Iris pigment epithelial cell (primary cell): ENCODE measurements around the gene CPNE5.

Experiments
- DNase-seq: peaks from one replicate; pipeline ENCODE4 v3.0.0-alpha.2; 2011; ENCODE audit warnings: low read depth

The CPNE5 gene

DNA sequence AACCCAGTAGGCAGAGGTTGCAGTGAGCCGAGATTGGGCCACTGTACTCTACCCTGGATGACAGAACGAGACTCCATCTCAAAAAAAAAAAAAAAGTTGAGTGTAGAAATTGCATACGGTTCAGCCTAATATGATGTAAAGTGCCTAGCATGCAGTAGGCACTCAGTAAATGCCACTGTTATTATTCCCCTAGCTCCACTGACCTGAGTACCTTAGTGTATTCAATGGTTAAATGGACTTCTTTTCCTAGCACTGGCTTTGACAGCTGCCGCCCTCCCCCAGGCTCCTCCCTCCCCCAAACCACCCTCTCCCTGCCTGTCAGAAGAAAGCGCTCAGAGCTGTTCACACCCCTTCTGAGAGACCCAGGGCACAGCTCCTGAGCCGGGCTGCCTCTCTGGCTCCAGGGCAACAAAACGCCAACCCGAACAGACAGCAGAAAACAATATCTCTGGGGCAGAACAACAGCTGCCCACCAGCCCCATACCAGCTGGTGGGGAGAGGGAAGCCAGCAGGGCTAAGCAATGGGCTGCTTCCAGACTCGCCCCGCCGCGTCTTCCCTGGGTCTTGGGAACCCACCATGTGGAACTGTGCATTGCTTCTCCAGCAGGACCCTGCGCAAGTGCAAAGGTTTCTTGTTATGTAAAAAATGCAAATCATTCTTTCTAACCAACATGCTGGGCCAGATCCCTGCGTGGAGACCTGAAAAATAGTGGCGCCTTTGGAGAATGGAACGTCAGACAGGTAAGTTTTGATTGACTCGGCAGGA, 4.5 kb downstream of the CPNE5 start:
- no peak for DNase-seq

DNA sequence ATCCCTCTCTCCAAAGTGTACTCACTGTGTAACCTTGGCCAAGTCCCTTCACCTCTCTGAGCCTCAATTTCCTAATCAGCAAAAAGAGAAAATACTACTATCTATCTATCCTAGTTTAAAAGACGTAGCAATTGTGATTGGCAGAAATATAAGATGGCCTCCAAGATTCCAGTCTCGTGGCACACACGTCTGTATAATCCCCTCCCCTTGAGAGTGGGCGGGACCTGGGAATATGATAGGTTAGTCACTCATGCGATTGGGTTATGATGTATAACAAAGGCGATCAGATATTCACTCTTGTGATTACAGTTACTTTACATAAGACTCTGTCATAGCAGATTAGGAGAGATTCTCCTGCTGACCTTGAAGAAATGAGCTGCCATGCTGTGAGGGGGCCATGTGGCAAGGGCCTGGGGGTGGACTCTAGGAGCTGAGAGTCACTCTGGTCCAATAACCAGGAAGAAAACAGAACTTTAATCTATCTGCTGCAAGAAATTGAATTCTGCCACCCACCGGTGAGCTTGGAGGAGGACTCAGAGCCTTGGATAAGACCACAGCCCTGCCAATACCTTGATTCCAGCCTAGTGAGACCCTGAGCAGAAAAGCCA, 6.0 kb downstream of the CPNE5 start:
- no peak for DNase-seq

DNA sequence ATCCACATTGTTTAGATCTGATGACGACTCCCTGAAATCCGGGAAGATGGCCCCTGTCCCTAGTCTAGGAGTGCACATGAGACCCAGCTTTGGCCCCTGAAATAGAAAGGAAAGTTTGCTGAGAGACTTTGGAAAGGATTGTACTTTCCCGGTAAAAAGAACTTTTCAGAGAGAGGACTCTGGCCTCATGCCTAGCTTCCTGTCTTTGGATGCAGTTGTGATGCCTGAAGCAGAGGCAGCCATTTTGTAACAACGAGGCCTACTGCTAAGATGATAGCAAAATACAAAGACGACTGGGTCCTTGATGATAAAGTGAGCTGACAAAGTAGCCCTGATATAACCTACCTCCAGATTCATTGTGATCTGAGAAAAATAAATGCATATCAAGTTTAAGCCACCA, 6.9 kb downstream of the CPNE5 start:
- no peak for DNase-seq

DNA sequence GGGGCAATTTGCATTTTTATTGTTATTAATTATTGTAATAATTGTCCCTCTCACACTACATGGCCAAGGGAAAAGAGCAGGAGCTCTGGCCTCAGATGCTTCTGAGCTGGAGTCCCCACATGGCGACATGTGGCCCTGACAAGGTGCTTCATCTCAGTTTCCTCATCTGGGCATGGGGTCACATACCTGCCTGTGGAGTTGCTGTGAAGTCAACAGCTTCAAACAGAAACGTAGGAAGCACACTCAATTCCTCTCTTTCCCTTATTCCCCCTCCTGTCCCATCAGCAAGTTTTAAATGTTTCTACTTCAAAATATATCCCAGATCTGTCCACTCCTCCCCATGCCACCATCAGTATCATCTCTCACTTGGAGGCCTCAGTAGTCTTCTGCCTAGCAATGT, 8.7 kb downstream of the CPNE5 start:
- DNase-seq: no peak

DNA sequence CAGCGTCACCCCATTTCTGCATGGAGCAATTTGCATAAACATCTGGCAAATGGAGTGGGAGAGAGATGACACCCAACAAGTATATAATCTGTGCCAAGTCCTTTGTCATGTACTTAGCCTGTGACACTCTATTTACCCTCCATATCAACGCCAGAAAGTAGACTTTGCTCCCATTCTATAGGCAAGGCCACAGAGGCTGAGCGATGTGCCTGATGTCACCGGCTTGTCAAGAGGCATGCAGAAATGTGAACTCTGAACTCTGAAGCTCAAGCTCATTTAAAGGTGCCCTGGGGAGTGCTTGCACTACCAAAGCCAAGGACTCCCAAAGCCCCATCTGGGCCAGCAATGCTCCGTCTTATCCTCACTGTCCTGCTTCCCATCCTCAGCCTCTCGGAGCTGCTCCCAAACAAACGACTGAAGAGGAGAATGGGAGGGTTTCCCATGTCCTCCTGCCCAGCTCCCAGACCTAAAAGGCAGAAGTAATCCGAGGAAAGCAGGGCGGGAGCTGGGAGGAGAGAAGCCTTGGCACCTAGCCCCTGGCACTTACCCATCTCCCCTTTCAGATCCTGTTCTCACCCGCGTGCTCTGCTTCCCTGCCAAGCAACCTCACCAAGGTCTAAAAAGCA, 9.2 kb downstream of the CPNE5 start:
- no peak for DNase-seq

DNA sequence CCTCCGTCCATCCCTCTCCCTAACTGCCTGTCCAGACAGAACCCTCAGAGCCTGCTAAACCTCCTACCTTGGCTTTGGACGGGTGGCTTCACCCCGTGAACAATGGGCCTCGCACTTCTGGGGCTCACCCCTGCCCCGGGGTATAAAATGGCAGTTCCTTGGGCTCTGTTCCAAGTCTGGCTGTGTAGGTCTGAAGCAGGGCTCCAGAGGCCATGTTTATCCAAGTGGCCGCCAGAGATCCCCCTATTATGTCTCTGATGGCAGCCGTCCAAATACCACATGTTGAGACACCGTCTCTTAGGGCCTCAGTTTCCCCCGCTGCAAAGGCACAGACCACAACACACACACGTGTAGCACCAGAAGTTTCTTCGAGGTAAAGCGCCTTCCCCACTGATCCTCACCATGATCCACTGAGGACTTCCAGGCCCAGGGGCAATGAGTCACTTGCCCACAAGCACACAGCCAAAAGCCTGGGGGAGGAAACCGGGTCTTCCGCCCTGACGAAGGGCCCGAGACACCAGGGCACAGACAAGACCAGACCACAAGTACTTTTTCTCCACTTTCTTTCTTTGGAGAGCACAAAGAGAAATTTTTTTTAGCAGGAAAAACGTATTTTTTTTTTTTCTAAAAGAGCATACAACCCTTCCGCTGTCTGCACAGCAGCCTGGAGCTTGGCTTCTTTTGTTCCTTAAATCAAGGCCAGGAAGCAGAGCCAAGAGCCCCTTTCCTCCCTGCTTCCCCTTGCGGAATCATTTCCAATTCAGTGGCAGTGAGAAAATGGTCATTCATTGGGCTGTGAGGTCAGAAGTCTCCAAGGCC, 11.8 kb downstream of the CPNE5 start:
- peak; percentile 87 for DNase-seq

DNA sequence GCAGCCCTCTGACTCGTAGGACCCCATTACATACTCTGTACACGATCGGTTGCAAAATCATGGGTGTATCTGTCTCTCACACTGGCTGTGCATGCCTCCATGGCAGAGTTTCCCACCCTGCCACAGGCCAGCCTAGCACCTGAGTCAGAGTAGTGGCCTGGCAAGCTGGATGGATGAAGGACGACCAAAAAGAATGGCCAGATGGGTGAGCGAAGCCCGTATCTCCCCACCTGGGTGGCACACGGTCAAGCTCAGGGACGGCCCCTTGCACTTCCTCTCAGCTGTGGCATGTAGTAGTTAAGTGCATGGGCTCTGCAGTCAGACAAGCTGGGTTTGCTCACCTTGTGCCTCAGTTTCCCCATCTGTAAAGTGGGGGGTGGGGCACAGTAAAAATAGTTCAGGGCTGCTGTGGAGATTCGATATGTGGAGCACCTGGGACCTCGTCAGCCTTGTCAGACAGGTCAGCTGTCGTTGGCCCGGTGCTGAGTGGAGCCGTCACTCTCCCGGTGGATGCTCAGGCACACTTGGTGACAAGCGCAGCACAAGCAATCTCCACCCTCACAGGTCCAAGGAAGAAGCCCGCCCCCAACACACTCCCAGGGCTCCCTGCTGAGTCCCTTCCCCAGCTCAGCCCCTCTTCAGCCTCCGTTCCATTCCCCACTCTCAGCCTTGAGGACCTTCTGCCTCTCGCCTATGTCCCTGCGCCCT, 12.6 kb downstream of the CPNE5 start:
- DNase-seq: no peak

DNA sequence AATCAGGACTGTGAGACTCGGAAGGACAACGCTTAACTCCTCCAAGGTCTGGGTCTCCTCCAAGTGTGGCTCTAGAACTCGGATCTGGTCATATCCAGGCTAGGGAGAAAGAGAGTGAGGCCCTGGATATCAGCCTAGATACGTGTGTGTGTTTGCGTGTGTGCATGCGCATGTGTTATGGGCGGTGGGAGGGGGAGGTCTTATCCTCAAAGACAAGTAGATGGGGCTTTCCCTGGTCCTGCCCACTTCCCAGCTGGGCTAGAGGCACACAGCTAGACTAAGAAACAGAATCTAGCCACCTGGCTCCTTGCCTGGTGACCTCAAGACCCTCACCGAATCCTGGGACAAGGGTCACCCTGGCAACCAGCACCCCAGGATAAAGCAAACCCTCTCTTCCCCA, 13.2 kb downstream of the CPNE5 start:
- no peak for DNase-seq

DNA sequence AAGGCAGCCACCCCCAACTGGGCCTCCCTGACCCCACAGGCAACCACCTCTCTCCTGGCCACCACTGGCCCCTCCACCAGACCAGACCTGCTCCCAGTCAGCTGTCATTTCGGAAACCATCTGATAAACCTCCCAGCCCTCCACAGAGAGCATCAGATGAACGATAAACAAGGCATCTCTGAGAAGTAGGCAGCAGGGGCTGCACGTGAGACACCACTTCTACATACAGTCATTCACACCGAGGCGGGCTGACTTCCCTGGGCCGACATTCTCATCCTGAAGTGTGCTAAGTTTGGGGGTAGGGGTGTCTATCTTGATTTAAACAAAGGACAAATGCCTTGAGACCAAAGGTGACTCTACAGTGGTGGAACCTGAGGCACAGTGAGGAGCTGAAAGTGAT, 13.8 kb downstream of the CPNE5 start:
- DNase-seq: no peak

DNA sequence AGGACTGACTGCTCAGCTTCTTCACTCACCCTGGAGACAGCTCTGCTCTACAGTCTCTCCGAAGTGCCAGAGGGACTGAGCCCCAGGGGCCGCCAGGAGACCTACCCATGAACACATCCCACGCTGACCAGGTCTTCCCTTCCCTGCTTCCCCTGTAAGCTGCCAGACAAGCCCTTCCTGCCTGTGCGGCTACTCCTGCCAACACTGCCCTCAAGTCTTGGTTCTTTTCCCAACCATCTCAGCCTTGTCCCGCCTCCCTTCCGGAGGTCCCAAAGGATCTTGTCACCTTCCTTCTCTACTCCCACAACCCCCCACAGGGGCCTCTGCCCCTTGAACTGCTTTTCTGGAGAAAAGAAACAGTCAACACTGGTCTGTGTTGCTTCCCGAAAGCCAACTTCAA, 15.0 kb downstream of the CPNE5 start:
- DNase-seq: no peak

DNA sequence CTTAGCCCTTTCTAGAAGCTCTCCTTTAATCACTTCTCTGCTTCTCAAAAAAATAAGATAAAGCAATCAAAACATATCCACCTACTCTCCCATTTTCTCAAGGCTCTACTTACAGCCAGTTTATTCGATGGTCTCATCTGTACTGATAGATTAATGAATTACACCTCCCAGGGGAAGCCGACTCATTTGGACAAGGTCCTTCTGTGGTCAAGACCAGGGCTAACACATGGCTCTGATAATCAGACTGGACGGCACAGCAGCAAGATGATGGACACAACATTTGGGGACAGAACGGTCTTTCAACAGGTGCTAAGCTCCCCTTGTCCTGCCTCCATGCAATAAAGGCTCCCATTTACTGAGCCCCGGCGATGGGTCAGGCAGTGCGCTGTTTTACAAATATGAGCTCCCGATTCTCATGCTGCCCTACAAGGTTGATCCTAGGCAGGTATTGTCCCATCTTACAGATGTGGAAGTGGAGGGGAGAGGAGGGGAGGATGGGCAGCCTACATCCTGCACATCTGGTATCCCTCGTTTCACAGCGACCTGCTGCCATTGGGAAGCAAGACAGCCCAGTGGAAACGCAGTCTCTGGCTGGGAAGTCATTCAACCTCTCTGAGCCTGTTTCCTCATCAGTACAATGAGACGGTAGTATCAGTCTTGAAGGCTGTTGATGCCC, 15.7 kb downstream of the CPNE5 start:
- no peak for DNase-seq

DNA sequence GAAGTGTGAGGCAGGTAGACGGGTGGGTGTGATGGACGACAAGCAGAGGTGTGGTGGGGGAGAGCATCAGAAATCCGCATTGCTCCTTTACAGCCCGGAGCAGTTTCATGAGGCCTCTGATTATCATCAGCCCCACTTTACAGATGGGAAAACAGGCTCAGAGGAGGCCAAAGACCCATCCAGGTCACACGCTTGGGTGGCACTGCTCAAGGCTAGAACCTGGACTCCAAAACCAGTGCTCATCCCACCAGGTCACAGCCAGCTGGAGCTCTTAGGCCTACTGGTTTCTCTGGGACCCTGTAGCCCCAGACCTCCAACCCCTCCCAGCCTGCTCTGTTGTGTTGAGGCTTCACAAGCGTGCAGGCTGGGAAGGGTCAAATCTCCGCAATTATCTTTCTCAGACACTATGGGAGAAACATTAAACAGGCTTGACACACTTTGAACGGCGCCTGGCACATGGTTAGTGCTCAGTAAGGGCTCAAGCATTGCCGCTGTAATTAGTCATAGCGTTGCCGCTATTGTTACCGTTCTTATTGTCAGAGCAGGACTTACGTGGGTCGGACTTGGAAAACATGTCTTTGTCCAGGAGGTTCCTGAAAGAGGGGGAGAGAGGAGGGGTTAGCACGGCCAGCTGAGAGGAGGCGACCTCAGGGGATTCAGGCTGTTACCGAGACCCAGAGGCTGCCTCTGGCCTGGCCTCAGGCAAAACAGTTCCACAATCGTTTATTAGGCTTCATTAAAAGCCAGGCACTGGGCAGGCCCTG, 16.6 kb downstream of the CPNE5 start:
- DNase-seq: no peak

DNA sequence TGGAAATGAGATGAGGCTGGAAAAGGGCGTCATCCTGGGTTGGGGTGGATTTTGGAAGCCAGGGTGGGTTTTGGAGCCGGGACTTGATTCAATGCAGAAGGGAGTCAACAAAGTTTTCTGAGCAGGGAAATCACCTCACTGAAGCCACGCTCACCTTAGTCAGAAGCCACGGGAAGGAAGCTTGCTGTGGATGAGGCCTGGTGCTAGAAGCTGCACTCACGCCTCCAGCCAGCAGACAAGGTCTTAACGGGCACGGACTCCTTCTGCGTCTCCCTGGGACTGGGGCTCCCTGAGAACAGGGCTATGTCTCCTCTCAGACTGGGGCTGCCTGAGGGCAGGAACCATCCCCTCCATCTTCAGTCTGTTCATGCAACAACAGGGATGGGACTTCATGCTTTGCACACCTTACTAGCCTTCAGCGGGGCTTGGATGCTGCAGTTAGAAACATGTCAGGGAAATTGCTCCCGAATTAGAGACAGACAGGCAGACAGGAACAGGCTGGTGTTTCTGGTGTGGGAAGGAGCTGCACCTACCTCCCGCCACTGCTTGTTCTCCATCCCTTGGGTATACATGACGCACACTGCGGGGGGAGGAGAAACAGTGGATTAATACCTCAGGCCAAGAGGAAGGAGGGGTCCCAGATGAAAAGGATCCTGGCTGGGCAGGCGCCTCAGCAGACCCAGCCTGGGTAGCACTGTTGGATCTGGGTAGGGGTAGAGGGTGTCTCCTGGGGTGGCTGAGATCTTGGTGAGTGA, 17.5 kb downstream of the CPNE5 start:
- no peak for DNase-seq

DNA sequence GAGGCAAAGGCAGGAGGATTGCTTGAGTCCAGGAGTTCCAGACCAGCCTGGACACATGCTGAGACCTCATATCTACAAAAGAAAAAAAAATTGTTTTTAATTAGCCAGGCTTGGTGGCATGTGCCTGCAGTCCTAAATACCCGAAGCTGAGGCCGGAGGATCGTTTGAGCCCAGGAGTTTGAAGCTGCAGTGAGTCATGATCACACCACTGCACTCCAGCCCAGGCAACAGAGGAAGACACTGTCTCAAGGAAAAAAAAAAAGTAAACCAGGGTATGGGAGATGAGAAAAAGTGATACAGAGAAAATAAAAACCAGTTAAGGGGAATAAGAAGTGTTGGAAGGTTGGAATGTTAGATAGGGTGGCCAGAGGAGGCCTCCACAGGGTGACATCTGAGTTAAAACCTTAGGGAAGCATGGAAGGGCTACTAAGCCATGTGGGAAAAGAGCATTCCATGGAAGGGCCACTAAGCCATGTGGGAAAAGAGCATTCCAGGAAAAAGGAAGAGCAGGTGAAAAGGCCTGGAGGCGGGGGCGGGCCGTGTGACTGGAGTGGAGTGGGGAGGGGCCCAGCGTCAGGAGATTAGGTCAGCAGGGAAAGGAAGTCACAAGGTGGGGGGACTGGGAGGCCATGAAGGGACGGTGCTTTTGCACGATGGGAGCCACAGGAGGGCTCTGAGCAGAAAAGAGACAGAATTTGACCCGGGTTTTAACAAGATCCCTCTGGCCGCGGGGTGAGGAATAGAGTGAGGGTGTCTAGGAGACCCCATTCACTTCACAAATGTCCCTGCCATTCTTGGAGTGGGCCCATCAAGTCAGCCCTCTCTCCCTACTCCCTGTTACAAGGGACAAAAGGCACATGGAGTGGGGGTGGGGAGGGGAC, 18.3 kb downstream of the CPNE5 start:
- peak; percentile 71 for DNase-seq

DNA sequence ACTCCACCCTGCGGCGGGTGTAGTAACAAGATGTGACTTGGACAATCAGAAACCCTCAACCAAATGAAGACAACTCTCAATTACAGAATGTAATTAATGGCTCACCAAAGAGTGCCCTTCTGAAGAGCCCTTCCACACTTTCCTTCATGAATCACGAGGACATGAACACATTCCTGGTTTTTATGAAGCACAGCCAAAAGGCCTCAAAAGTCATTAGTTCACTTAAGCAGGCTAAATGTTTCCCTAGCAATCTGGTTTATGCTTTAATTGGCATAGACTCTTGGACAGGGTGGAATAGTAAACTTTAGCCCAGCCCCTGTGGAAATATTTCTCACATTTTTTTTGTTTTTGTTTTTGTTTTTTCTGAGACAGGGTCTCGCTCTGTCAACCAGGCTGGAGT, 20.5 kb downstream of the CPNE5 start:
- DNase-seq: no peak

DNA sequence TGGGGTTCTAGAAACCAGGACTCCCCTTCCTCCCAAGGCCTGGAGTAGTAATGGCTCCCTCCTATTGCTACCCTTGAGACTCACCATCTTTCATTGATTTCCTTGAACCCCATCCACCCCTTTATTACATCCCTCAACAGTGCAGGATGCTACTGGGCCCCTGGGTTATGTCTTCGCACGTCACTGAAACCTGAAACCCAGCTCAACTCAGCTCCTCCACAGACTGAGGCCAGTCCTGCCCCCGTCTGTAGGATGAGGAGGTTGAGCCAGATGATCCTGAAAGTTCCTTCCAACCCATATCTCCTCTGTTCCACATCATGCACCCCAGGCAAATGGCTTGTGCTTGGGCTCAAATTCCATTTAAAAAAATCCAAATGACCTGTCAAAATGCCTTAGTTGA, 21.4 kb downstream of the CPNE5 start:
- DNase-seq: no peak

DNA sequence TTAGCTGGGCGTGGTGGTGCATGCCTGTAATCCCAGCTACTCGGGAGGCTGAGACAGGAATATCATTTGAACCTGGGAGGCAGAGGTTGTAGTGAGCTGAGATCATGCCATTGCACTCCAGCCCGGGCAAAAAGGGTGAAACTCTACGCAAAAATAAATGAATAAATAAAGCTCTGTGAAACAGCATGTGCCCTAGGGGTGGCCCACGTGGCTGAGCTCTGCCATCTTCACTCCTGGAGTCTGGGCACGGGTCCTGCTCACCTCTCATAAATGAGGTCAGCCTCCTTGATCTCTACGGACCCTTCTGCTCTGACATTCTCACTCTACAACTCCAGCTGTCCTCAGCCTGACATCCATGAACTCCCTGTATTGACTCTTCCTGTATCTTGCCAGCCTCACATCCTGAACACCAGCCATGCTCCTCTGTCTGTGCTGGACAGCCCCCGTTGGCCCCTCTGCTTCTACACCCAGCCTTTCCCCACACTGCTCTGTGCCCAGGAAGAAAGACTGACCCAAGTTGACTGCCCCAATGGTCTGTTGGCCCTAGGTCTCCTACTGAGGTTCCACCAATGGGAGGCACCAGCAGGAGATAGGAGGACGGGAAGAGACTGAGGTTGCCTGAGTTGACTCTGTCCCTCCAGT, 21.9 kb downstream of the CPNE5 start:
- DNase-seq: no peak

DNA sequence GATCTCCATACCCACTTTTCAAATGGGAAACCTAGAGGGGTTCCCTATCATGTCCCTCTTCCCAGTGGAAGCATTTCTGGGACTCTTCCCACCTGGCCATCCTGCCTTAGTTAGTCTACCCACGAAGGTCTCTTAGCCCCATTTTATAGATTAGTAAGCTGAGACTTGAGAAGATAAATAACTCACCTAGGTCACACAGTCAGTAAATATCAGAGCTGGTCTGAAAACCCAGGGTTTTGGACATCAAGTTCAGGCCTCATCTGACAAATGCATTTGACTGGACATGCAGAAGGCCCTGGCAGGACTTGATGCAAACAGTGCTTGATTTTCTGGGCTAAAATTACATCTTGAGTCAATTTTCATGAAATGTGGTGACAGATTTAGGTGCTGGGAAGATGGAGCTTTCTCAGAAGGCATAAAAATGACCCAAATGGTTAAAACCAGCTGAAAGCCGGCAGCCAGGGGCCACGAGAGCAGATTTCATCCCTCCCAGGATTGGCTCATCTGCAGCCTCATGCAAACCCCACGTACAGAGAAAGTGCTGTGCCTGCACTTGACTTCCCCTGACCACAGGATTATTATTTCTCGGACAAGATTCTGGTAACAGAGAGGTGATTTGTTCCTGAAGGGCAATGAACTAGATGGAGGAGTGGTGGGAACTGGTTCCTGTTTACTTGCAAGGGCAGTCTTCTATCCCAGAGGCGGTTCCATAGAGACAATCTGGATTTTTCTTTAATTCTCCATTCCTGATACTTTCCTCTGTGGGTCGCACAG, 23.1 kb downstream of the CPNE5 start:
- DNase-seq: no peak
